ENCODE data around the gene ABLIM2.

ABLIM2 gene

GRCh38 chr4:8158710-8159536, at the start of gene ABLIM2:
ABLIM2 (minus strand) TSS chr4:8158813; CDS start chr4:8158689, 124 bp downstream.
- peak; percentile 61 for DNase-seq

- no peak for DNase-seq
Observed at GRCh38 chr4:8207314-8207713, 48.7 kb upstream of the ABLIM2 start.

GRCh38 chr4:8205749-8206611, 47.4 kb upstream of the ABLIM2 start:
- peak; percentile 52 for DNase-seq

- no peak for DNase-seq
Observed at GRCh38 chr4:8205241-8205707, 46.7 kb upstream of the ABLIM2 start.

GRCh38 chr4:8204576-8205227, 46.1 kb upstream of the ABLIM2 start:
- DNase-seq, result no peak

DNA sequence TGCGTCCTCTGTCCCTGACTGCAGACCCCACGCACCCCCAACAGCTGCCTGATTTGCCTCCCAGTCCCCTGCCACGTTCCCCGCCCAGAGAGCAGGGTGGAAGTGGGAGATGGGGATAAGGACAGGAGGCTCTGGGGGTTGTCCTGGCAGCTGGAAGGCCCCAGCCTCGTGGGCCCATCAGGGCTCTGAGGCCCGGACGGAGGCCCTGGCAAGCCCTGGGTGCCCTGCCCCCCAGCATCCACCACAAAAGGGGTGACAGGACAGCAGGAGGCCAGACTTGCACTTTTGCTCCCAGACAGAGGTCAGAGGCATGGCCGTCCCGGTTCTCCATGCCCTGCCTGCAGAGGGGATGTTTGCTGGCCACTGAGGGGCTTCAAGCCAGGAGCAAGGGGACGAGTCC, 45.2 kb upstream of the ABLIM2 start:
- DNase-seq, result no peak

- no peak for DNase-seq
Observed at GRCh38 chr4:8203052-8203401, 44.4 kb upstream of the ABLIM2 start.

GRCh38 chr4:8202108-8203051, 43.8 kb upstream of the ABLIM2 start:
- no peak for DNase-seq

- no peak for DNase-seq
Observed at GRCh38 chr4:8201321-8201781, 42.7 kb upstream of the ABLIM2 start.

DNA sequence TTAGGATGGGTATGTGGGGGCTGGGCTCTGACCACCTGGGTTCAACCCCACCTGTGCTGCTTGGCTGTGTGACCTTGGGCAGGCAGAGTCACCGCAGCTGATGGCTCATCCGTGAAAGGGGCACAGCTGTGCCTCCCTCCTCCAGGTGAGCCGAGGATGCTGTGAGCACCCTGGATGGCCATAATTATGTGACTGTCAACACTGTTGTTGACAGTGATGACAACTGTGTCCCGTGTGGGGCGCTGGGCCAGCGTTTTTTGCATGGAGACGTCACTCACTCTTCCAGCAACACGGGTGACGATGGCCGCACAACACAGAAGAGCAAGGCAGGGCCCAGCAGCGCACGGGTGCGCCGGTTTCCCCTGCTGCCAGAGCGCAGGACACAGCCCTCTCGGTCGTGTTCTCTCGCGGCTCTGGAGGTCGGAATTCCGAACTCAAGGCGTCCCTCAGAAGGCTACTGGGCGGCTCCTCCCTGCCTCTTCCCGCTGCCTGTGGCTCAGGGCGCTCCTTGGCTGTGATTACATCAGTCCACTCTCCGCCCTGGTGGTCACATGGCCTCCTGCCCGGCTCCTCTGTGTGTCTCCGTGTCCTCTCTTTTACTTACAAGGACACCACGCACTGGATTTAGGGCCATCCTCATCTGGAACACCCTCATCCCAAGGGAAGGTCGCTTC, 41.8 kb upstream of the ABLIM2 start:
- DNase-seq, result no peak

DNA sequence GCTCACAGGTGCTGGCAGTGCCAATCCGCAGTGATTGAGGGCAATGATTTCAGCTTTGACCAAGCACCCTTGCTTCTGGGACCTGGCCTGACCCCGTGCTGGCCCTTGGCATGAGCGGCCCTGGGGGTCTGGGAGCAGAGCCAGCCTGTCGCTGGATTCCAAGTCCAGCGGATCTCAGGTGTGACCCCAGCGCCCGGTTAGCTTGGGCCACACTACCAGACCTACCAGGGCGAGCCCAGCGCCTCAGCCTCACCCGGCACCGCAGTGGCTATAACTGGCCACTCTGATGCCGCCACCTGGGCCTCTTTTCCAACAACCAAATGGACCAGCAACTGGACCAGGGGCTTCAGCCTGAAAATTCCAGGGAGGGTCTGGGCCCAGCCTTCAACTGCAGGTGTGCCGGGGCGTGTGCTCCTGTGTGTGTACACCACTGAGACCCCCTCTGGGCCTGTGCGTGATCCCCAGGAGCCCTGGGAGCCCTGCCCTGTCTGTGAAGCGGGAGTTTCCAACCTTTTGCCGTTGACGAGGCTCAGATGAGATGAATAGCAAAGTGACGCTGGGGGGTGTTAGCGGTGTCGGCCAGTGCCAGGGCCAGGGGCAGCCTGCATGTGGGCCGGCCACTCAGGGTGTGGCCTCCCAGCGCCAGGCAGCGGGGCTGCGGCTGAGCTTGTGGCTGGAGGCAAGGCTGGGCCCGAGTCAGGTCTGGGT, 41.1 kb upstream of the ABLIM2 start:
- DNase-seq, result no peak

DNA sequence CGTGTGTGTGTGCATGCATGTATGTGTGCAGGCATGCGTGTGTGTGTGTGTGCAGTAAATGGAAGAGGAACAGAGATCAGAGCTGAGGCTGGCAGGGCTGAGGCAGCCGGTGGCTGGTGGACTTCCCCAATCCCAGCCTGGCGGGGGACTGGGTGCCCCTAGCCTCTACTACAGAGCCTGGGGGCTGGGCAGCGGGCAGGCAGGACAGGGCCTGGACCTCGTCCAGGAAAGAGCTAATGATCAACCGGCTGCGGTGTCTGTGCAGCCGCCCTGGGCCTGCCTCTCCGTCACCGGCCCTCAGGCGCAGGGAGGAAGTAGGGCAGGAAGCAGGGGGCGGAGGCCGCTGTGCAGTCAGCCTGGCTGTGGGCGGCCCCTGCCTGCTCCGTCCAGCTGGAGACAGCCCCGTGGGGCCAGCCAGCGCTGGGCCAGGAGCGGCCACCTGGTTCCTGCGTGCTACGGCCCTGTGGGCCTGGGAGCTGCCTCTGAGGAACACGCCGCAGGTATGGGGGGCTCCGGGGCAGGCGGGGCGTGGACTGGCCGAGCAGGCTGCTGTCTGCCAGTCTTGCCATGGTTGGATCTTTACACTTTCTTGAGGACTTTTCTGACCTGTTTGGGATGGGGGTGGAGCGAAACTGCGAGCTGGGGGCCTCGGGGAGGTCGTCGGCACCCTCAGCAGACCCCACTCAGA, 40.4 kb upstream of the ABLIM2 start, which contains the start of gene SH3TC1:
TSS of gene SH3TC1 (plus strand) at position 385 of the 688 bp plus-strand sequence. CDS start 5,905 bp downstream, outside the sequence.
- DNase-seq, result peak; percentile 26

DNA sequence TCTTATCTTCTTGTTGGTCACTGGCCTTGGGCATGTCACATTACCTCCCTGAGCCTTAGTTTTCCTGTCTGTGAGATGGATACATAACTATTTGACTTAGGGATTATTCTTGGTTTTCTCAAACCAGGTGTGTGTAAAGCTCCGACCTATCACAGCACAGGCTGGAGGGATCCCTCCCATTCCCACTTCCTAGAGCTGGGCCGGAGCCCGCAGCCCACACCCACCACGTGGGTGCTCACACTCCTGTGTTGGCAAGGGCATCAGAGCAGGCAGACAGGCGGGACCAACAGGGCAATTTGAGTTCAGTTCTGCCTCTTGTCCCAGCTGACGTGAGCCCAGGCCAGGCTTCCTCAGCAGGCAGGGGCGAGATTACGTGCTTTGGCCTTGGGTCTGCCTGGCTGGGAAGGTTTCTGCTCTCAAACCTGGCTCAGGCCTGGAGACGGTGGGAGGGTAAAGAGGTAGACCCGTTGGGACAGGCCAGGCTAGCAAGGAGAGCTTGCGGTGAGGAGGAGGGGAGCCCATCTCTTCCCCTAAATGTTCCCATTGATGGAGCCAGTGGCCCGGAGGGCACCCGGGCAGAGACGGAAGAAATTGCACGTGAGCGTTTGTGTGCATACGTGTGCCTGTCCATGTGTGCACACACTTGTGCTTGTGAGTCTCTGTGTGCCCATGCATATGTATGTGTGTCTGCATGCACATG, 39.7 kb upstream of the ABLIM2 start:
- no peak for DNase-seq

DNA sequence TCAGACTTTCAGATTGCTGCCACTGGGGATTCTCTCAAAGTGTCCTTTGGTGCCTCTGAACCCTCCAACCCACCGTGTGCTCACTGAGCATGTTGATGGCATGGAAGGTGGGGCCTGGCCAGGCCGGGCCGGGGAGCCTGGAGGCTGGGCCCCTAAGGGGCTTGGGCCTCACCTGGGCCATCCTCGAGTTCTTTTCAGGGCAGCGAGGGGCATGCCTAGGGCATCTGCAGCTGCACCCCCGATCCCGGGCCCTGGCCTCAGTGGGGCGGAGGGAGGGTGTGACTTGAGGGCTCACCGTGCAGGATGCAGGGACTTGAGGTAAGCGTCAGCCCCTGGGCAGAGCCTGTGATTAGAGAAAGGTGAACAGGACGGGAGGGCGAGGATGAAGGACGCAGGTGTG, 38.9 kb upstream of the ABLIM2 start:
- no peak for DNase-seq

DNA sequence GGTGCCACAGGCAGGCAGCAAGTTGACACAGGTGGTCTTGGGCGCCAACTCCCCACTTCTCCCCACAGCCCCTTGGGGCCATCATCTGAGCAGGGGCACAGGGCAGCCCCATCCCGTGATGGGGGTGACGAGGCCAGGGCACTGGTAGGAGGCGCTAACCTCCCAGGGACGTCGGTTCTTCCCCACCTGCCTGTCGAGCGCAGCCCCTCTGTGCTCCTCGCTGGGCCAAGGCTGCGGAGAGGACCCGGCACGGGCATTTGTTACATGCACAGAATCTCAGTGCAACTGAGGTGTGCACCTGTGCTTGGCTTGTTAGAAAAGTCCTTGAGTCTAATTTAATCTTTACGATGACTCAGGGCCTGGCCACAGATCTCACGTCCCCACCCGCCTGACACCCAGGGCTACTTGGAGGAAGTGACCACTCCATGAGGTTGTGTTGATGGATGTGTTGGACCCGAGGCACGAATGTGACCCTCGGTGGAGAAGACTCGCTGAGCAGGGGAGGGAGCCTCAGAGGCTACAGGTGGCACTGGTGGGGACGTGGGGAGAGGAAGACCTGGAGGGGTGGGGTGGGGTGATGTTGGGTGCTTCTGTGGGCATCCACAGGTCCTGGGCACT, 37.3 kb upstream of the ABLIM2 start:
- no peak for DNase-seq

DNA sequence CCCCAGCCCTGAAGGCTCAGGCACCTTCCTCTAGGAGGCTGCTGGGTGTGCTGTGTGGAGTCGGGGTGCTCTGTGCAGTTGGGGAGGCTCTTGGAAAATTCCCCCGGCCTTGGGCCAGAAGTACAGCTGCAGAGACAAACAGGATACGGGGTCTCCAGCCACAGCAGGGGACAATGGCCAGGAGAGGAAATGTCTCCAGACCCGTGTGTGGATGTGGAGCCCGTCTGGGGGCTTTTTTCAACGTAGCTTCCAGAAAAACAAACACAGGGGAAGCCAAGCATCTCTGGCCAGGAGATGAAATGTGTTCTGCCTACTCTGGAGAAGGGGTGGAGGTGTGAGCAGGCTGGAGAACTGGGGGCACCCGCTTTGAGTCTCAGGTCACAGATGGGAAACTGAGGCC, 36.8 kb upstream of the ABLIM2 start:
- DNase-seq, result no peak

GRCh38 chr4:8194306-8195242, 36.0 kb upstream of the ABLIM2 start:
- no peak for DNase-seq

Data from SHP77 treated with DMSO at 0.1 percent for 48 hours (cell line).